ENCODE measurements around the gene CPNE5. TPM values are rescaled to one million over a fixed set of nuclear protein-coding genes. Genes with fewer than 3 reads are reported as not detected.

The CPNE5 gene
- total RNA-seq, 4 donors from 2014 or later, result 3.0 to 8.3 (median 3.3) TPM; not detected in 1

GRCh38 chr6:36754582-36755434 lies 84.4 kb downstream of the CPNE5 start:
- Histone ChIP-seq H3K9me3 (no peaks in the 10 kb centered on the region), H3K36me3 (no peaks in the 10 kb centered on the region), H3K27me3 (no peaks in the 10 kb centered on the region), H3K4me1 (peaks cover 22 to 88% (median 45%) of the 10 kb centered on the region in 4 donors), H3K4me3 (no peak overlapping the region), H3K27ac (peak overlapping the region; percentile 31 to 79 (median 60))
- in situ Hi-C loops (cut with MboI; ENCODE audit: low pct_ligation_motif_present in 1 of 4, low pct_unique_long_range_greater_than_20kb in 1 of 4, low sequenced_read_pairs in 3 of 4) (loop anchor here (10.0 to 25.0 kb wide), 5 partner anchors 130 to 457 kb away; partner anchors contain the start of gene FGD2 (in 1 of the 4)), intact Hi-C loops (cut with DNase I; ENCODE audit: low total_unique reads) (loop anchor here (5.0 to 10.0 kb wide), 2 partner anchors 70 to 138 kb away; no protein-coding TSS in a partner anchor)
- TF ChIP-seq, protein P1, sequence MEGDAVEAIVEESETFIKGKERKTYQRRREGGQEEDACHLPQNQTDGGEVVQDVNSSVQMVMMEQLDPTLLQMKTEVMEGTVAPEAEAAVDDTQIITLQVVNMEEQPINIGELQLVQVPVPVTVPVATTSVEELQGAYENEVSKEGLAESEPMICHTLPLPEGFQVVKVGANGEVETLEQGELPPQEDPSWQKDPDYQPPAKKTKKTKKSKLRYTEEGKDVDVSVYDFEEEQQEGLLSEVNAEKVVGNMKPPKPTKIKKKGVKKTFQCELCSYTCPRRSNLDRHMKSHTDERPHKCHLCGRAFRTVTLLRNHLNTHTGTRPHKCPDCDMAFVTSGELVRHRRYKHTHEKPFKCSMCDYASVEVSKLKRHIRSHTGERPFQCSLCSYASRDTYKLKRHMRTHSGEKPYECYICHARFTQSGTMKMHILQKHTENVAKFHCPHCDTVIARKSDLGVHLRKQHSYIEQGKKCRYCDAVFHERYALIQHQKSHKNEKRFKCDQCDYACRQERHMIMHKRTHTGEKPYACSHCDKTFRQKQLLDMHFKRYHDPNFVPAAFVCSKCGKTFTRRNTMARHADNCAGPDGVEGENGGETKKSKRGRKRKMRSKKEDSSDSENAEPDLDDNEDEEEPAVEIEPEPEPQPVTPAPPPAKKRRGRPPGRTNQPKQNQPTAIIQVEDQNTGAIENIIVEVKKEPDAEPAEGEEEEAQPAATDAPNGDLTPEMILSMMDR (IDR thresholded peaks at IDR 0.05), result no peak
- TF ChIP-seq POLR2AphosphoS5 (IDR thresholded peaks at IDR 0.05), result no peak
- TF ChIP-seq POLR2A (IDR thresholded peaks at IDR 0.05), result no peak
- no peak for TF ChIP-seq EP300 (IDR thresholded peaks at IDR 0.05; ENCODE audit: low read depth)
- WGBS, 2 donors (ENCODE audit: low coverage in 1 of 2), result 87 to 93% methylated on average over 3 to 9 of the region's 9 CpGs
- DNase-seq, result no peak

DNA sequence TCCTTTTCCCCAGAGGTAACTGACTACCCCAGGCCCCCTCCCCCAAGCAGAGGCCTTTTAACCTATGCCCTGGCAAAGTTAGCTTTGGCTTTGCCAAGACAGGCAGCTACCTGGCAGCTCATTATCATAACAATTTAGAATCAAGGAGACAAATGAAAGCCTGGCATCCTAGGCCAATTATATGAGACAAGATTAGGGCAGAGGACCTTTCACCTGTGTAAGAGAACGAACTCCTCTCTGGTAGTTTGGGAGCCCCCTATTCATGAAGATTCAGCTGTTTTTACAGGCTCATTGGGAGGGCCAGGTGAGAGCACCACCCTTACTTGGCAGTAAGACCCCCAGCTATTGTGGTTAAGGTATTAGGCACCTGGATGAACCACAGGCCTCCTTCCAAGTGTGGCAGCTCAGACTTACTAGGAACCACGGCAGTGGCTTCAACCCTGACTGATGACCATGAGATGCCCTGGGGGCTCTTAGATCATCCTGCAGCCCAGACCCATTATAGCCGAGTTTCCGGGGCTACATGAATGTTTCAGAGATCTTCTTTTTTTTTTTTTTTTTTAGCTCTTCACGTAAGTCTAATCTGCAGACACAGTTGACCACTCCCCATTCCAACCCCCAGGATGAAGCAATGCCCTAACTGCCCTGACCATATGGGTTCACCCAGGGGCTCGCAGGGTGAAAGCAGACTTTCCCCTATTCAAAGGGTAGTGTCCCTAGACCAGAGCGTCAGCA lies 85.4 kb downstream of the CPNE5 start:
- DNase-seq, result no peak
- intact Hi-C loops (cut with DNase I; ENCODE audit: low total_unique reads), result loop anchor here (10.0 kb wide), 1 partner anchor 69 kb away; no protein-coding TSS in a partner anchor
- H3K36me3 ChIP-seq, result no peaks in the 10 kb centered on the region
- peak overlapping the region; percentile 63 to 79 (median 73) for H3K27ac ChIP-seq
- H3K9me3 ChIP-seq, result no peaks in the 10 kb centered on the region
- no peaks in the 10 kb centered on the region for H3K27me3 ChIP-seq
- TF ChIP-seq, protein P1 (IDR thresholded peaks at IDR 0.05), result no peak
- TF ChIP-seq POLR2AphosphoS5 (IDR thresholded peaks at IDR 0.05) (no peak), EP300 (IDR thresholded peaks at IDR 0.05; ENCODE audit: low read depth) (no peak), POLR2A (IDR thresholded peaks at IDR 0.05) (no peak)
- in situ Hi-C loops (cut with MboI; ENCODE audit: low pct_ligation_motif_present in 1 of 4, low pct_unique_long_range_greater_than_20kb in 1 of 4, low sequenced_read_pairs in 3 of 4), result loop anchor here (10.0 to 25.0 kb wide), 5 partner anchors 129 to 458 kb away; partner anchors contain the start of gene FGD2 (in 1 of the 4)
- 75% methylated on average over 7 of the region's 7 CpGs; no CpG with 5 or more reads in 1 of the 2 donors for WGBS, 2 donors (ENCODE audit: low coverage in 1 of 2)
- no peak overlapping the region for H3K4me3 ChIP-seq
- peaks cover 22 to 80% (median 41%) of the 10 kb centered on the region in 4 donors for H3K4me1 ChIP-seq

GRCh38 chr6:36752886-36753506 lies 86.2 kb downstream of the CPNE5 start:
- in situ Hi-C loops (cut with MboI; ENCODE audit: low pct_ligation_motif_present in 1 of 4, low pct_unique_long_range_greater_than_20kb in 1 of 4, low sequenced_read_pairs in 3 of 4), result loop anchor here (10.0 to 25.0 kb wide), 5 partner anchors 128 to 459 kb away; partner anchors contain the start of gene FGD2 (in 1 of the 4)
- peak overlapping the region; percentile 63 to 79 (median 73) for H3K27ac ChIP-seq
- DNase-seq, result peak; percentile 75
- intact Hi-C loops (cut with DNase I; ENCODE audit: low total_unique reads), result loop anchor here (10.0 kb wide), 1 partner anchor 68 kb away; no protein-coding TSS in a partner anchor
- 10 to 37% methylated on average over 2 to 6 of the region's 6 CpGs for WGBS, 2 donors (ENCODE audit: low coverage in 1 of 2)
- no peaks in the 10 kb centered on the region for H3K27me3 ChIP-seq
- no peak for TF ChIP-seq POLR2A (IDR thresholded peaks at IDR 0.05)
- peak in 2 of 3 donors; percentile 39 to 51 for TF ChIP-seq POLR2AphosphoS5 (IDR thresholded peaks at IDR 0.05)
- H3K36me3 ChIP-seq, result no peaks in the 10 kb centered on the region
- H3K4me3 ChIP-seq, result no peak overlapping the region
- H3K4me1 ChIP-seq, result peaks cover 22 to 72% (median 39%) of the 10 kb centered on the region in 4 donors
- no peaks in the 10 kb centered on the region for H3K9me3 ChIP-seq

DNA sequence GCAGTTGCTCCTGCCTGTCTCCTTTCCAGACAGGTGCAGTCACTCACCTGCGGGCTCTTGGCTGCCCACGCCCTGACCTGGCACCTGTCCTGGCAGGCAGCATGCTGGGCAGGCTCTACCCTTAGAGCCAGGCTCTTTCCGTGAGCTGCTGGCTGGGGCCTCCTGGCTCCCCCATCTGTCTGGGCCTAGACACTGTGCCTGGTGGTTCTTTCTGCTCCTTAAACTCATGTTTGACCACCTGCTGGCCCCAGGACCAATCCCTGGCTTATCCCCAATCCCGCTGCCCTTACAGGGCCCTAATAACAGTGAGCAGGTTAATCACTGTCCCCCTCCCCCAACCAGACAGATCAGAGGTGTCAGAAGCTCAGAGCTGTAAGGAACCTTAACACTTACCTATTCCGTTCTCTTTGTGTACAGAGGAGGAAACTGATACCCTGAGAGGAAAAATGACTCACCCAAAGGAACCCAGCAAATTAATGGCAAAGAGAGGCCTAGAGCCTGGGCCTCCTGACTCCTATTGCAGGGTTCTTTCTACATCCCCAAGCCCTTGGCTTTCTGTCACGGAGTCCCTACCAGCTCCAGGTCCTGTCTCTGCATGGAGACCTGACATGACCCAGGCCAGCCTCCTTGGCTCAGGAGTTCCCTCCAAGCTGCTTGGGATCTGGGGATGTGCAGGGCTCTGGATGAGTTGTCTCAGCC lies 86.9 kb downstream of the CPNE5 start:
- peaks cover 22 to 65% (median 37%) of the 10 kb centered on the region in 4 donors for H3K4me1 ChIP-seq
- no peak overlapping the region for H3K4me3 ChIP-seq
- H3K27me3 ChIP-seq, result no peaks in the 10 kb centered on the region
- WGBS, 2 donors (ENCODE audit: low coverage in 1 of 2), result 55% methylated on average over 6 of the region's 6 CpGs; no CpG with 5 or more reads in 1 of the 2 donors
- TF ChIP-seq, protein P1 (IDR thresholded peaks at IDR 0.05), result no peak
- TF ChIP-seq POLR2AphosphoS5 (IDR thresholded peaks at IDR 0.05) (peak in 1 of 3 donors; percentile 52), EP300 (IDR thresholded peaks at IDR 0.05; ENCODE audit: low read depth) (no peak), POLR2A (IDR thresholded peaks at IDR 0.05) (peak; percentile 16)
- DNase-seq, result peak; percentile 70
- H3K9me3 ChIP-seq, result no peaks in the 10 kb centered on the region
- intact Hi-C loops (cut with DNase I; ENCODE audit: low total_unique reads), result loop anchor here (10.0 kb wide), 1 partner anchor 68 kb away; no protein-coding TSS in a partner anchor
- H3K27ac ChIP-seq, result peak overlapping the region; percentile 63 to 79 (median 73)
- in situ Hi-C loops (cut with MboI; ENCODE audit: low pct_ligation_motif_present in 1 of 4, low pct_unique_long_range_greater_than_20kb in 1 of 4, low sequenced_read_pairs in 3 of 4), result loop anchor here (10.0 to 25.0 kb wide), 5 partner anchors 128 to 460 kb away; partner anchors contain the start of gene FGD2 (in 1 of the 4)
- no peaks in the 10 kb centered on the region for H3K36me3 ChIP-seq

Measured in transverse colon (tissue), 4 donors.